Measurements from ENCODE around the gene GARS1.
A peak's percentile ranks its signal among the peaks of the same experiment; 100 is the strongest.
"Not testable (repeated sequence)": the region's sequence is repeated elsewhere in the genome, so short reads cannot be mapped to it uniquely, and the experiment has no call there.

Gene GARS1

GRCh38 chr7:30575910-30576309, 18.8 kb upstream of the GARS1 start:
- no peak for DNase-seq

- DNase-seq: no peak
These were observed 11.5 kb upstream of the GARS1 start for GRCh38 chr7:30583181-30583580.

GRCh38 chr7:30584415-30584814, 10.3 kb upstream of the GARS1 start:
- no peak for DNase-seq

GRCh38 chr7:30584965-30585364, 9.7 kb upstream of the GARS1 start:
- DNase-seq: no peak

DNA sequence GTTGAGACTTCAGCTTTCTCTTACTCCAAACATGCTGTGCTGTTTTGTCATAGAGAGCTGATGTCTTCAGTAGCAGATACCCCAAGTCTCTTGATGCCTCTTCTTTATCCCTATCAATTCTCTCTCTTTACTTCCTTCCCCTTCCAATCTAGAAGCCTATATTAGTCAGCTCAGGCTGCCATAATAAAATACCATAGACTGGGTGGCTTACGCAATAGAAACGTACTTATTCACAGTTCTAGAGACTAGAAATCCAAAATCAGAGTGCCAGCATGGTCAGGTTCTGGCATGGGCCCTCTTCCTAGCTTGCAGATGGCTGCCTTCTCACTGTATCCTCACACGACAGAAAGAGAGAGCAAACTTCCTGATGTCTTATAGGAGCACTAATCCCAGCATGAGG, 9.0 kb upstream of the GARS1 start:
- DNase-seq: no peak

DNA sequence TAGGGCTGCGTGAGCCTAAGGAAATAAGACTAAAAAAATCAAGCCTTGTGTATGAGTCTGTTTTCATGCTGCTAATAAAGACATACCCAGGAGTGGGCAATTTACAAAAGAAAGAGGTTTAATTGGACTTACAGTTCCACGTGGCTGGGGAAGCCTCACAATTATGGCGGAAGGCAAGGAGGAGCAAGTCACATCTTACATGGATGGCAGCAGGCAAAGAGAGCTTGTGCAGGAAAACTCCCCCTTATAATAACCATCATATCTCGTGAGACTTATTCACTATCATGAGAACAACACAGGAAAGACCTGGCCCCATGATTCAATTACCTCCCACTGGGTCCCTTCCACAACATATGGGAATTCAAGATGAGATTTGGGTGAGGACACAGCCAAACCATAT, 7.1 kb upstream of the GARS1 start:
- DNase-seq: not testable (repeated sequence)

- DNase-seq: no peak
These were observed 5.6 kb upstream of the GARS1 start for GRCh38 chr7:30589111-30589510.

- peak; percentile 19 for DNase-seq
These were observed 584 bp upstream of the GARS1 start for GRCh38 chr7:30594048-30594539.

GRCh38 chr7:30595436-30596013, 847 bp downstream of the GARS1 start:
- DNase-seq: peak; percentile 4

DNA sequence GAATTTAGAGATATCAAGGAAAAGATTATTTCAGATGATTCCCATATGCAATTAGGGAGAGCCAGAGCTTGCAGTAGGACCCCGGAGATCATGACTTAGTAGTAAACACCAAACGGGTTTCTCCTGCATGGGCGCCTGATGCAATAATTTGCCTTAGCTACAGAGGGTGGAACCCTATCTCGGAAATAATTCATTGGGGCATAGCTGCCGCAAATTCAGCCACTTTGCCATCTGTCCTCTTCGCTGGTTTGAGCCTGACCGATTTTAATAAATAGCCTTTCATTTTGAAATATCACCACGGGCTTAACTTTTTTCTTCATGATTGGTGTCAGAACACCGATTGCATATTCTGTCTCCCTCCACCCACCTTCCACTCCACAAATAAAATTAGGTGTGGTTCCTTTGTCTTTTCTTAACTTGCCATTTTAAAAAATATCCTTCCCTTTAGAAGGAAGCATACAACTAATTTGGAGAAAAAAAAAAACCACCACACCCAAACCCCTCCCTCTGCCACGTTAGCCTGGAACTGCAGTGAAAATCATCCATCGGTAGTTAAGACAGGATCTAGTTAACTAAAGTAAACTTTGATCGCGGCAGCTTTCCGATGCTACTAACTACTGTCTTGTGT, 1.4 kb downstream of the GARS1 start:
- peak; percentile 65 for DNase-seq

DNA sequence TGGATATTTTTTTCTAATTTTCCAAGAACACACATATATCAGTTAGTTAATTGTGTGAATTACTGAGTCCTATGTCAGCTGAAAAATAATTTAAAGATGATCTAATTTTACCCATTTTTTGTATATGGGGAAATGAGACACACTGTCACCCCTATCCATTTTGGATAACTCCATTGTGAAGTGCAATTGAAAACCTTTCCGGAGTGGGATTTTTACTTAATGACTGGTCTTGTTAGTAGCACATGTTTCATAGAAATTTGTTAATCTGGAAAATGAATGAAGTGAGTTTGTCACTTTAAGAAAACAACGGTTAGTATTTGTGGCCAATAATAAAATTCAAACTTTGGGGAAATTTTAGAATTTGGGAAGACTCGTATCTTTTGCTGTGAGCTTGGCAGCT, 2.0 kb downstream of the GARS1 start:
- peak; percentile 10 for DNase-seq

DNA sequence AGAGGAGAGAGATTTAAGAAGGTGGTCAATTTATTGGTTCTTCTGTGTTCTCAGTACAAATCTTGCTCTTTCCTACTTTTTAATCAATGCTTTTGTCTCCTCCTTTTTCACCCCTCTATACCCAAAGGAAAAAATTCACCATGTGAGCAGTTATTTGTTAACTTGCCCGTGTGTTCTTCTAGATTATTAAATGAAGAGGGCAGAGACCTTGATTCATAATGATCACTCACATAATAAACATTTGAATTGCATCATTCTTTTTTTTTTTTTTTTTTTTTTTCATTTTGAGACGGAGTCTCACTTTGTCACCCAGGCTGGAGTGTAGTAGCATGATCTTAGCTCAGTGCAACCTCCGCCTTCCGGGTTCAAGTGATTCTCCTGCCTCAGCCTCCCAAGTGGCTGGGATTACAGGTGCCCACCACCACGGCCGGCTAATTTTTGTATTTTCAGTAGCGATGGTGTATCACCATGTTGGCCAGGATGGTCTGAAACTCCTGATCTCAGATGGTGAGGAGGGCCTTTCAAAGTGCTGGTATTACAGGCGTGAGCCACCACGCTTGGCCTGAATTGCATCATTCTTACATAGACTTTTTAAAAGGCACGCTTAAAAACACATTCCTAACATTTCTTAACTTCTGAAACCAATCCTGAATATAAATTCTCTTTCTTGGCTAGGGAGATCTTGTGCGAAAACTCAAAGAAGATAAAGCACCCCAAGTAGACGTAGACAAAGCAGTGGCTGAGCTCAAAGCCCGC, 3.6 kb downstream of the GARS1 start:
- DNase-seq: peak; percentile 49

DNA sequence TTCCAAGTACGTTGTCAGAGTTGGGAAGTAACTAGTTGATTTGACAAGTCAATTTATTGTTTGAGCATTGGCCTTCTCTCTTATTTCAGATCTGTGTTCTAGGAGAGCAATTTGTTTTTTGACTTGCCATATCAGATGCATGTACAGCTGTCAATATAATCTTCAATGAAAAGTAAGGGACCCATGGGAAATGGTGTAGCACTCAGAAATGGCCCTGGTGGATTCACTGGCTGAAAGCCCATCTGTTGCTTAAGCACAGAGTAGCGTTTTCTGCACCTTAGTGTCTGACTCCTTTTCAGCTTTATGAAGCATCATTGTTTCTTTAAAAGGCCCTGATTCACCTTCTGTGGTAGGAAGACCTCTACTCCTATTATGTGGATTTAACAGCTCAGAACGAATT, 10.2 kb downstream of the GARS1 start:
- DNase-seq: no peak

DNA sequence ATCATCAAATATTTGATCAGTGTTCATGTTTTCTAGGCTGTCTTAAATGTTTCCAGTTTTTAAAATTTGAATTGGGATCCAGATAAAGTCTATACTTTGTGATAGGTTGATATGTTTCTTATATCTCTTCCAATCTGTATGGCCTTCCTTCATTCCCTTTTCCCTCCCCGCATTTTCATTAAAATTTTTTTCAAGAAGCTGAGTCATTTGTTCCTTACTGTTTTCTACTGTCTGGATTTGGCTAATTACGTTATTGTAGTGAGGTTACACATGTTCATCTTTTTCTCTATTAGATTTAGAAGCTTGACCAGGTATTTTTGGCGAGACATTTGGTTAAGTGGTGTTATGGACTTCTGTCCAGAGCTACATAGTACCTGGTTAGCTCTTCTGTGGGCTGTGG, 11.2 kb downstream of the GARS1 start:
- DNase-seq: no peak

DNA sequence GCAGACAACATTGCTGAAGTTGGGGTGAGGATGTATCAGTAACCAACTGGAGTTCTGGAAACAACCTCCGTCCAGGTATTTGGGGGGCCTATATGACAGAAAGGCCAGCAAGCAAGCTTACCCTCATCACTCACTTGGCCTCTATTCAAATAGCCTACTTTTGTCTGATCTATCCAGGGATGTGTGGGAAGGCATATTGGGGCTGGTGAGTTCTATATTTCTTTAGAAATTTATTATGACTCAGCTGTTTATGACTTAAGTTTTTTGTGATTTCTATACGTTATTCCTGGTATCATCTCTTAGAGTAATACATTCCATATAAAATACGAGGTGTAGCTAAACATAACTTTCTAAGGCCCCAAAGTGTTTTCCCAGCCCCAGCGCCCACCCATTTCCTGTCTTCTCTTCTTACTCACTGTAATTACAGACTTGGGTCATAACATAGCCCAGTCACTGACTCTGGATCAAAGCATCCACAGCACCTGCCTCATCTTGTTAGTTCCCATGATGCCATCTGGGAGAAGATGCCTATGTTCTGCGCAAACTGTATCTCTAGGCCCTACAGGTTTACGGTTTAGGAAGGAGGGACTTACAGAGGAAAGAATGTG, 18.1 kb downstream of the GARS1 start:
- no peak for DNase-seq

DNA sequence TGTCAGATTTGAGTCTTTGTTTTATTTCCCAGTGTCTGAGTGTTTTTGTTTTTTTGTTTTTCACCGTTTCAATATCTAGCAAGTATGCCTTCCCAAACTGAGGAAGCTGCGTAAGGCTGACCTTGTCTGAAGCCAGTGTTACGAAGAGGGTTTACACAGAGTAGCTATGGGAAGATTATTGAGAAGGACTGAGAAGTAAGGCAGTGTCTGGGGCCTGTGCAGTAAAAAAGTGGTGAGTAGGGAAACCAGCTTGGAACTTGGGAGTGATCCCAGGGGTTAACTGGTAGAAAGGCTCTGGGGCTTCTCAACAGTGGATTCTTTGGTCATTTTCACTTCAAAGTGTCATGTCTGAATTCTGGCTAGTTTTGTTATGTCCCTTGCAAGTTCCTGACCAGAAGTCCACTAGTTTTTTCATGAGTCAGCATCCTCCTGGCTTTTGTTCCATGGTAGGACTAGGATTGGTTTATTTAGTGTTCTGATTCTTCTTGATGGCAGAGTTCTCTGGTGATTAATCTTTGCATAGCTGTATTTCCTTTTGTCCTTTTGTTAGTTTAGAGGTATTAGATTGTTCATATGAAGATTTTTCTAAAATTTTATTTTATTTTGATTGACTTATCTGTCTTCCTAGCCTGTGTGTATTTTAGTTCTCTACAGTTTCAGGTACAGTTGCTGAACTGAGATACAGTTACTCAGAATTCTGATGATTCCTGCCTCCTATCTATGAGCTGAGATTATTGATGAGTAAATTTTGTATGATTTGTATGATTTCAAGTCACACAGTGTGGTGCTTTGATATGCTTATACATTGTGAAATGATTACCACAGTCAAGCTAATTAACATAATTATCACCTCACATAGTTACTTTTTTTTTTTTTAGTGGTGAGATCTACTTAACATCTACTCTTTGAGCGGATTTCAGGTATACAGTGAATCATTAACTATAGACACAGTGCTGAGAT, 19.0 kb downstream of the GARS1 start:
- no peak for DNase-seq

- no peak for DNase-seq
These were observed 21.6 kb downstream of the GARS1 start for GRCh38 chr7:30616318-30616717.

- DNase-seq: no peak
These were observed 22.7 kb downstream of the GARS1 start for GRCh38 chr7:30617359-30617758.

GRCh38 chr7:30618080-30618676, 23.5 kb downstream of the GARS1 start:
- no peak for DNase-seq

GRCh38 chr7:30618961-30619360, 24.3 kb downstream of the GARS1 start:
- no peak for DNase-seq

GRCh38 chr7:30625283-30625682, 30.6 kb downstream of the GARS1 start:
- no peak for DNase-seq

- DNase-seq: no peak
These were observed 32.3 kb downstream of the GARS1 start for GRCh38 chr7:30627026-30627425.

Measured in fibroblast of upper back skin (primary cell).